IMR-90 (cell line): ENCODE data around the gene FBXW2. TPM values are rescaled to one million over a fixed set of nuclear protein-coding genes. Genes with fewer than 3 reads are reported as not detected.

Source experiments
- ATAC-seq: fragments of 200-7000 bp; cut with Tn5 transposase; 2 replicates; pipeline ENCODE4 v1.9.1; 2020; ENCODE audit warnings: low read depth, mild to moderate bottlenecking, moderate library complexity
- BruUV-seq: library from RNA; stranded (reverse); fragments of 400-500 nt; replicated peaks from 2 replicates; lab custom pipeline; 2021; lab: Mats Ljungman, UMichigan
- CTCF ChIA-PET: fragments of 300-600 bp; formaldehyde crosslinking; extraction: SDS; loops from one replicate; lab custom pipeline; 2021; ENCODE audit warnings: antibody characterized with exemption; lab: Yijun Ruan, JAX
- POLR2A ChIA-PET: fragments of 300-600 bp; sonication (Branson Sonifier 250); formaldehyde crosslinking; loops from one replicate; lab custom pipeline; 2022; ENCODE audit warnings: antibody characterized with exemption; ENCODE audit not compliant: unreplicated experiment; lab: Charles Lee
- DNase-seq: peaks from one replicate; pipeline ENCODE4 v3.0.0; 2013
- H2AFZ ChIP-seq: replicated peaks from 2 replicates; pipeline ENCODE3; 2013; ENCODE audit warnings: low read length, mild to moderate bottlenecking; ENCODE audit not compliant: poor library complexity
- H2AK5ac ChIP-seq: 2 replicates; pipeline ENCODE4 v1.6.1; 2013; ENCODE audit warnings: low read depth, low read length, inconsistent platforms
- H2AK9ac ChIP-seq: replicated peaks from 2 replicates; pipeline ENCODE3; 2013; ENCODE audit warnings: mild to moderate bottlenecking, low read depth, low read length, moderate library complexity; ENCODE audit not compliant: poor library complexity
- H2BK120ac ChIP-seq: 2 replicates; pipeline ENCODE4 v1.6.1; 2013; ENCODE audit warnings: low read depth, low read length, inconsistent platforms
- H2BK15ac ChIP-seq: 3 replicates; pipeline ENCODE4 v1.6.1; 2013; ENCODE audit warnings: low read depth, low read length, inconsistent platforms
- H2BK20ac ChIP-seq: 2 replicates; pipeline ENCODE4 v1.6.1; 2013; ENCODE audit warnings: low read depth, mild to moderate bottlenecking, inconsistent platforms, low read length, moderate library complexity
- H2BK5ac ChIP-seq: 2 replicates; pipeline ENCODE4 v1.6.1; 2013; ENCODE audit warnings: mild to moderate bottlenecking, low read depth, low read length, inconsistent platforms; ENCODE audit not compliant: poor library complexity, severe bottlenecking
- H3K14ac ChIP-seq: replicated peaks from 2 replicates; pipeline ENCODE4 v1.6.1; 2013; ENCODE audit warnings: low read depth, low read length, inconsistent platforms
- H3K18ac ChIP-seq: 2 replicates; pipeline ENCODE4 v1.6.1; 2013; ENCODE audit warnings: low read depth, low read length, control low read depth
- H3K23ac ChIP-seq: 2 replicates; pipeline ENCODE4 v1.6.1; 2013; ENCODE audit warnings: low read depth, low read length, inconsistent platforms
- H3K27ac ChIP-seq: 2 replicates; pipeline ENCODE4 v1.5.1; 2013; ENCODE audit warnings: mild to moderate bottlenecking, control low read depth, low read length; ENCODE audit not compliant: insufficient read depth
- H3K27me3 ChIP-seq: 2 replicates; pipeline ENCODE4 v1.6.1; 2013; ENCODE audit warnings: low read length; ENCODE audit not compliant: control insufficient read depth, insufficient read depth
- H3K36me3 ChIP-seq: 2 replicates; pipeline ENCODE4 v1.6.1; 2013; ENCODE audit warnings: low read length, mixed read lengths; ENCODE audit not compliant: control insufficient read depth, insufficient read depth
- H3K4ac ChIP-seq: 2 replicates; pipeline ENCODE4 v1.6.1; 2013; ENCODE audit warnings: low read depth, low read length, inconsistent platforms
- H3K4me1 ChIP-seq: 2 replicates; pipeline ENCODE4 v1.6.1; 2013; ENCODE audit warnings: low read length, mixed read lengths; ENCODE audit not compliant: control insufficient read depth, insufficient read depth
- H3K4me2 ChIP-seq: 2 replicates; pipeline ENCODE4 v1.6.1; 2013; ENCODE audit warnings: low read depth, mild to moderate bottlenecking, control low read depth, low read length, moderate library complexity
- H3K4me3 ChIP-seq: 2 replicates; pipeline ENCODE4 v1.5.1; 2013; ENCODE audit warnings: low read depth, mild to moderate bottlenecking, control low read depth, low read length, moderate library complexity; ENCODE audit not compliant: insufficient read depth
- H3K56ac ChIP-seq: 2 replicates; pipeline ENCODE4 v1.6.1; 2013; ENCODE audit warnings: low read length, inconsistent platforms; ENCODE audit not compliant: insufficient read depth; ENCODE audit errors: extremely low read depth
- H3K79me1 ChIP-seq, 2 experiments: 2 replicates each; pipeline ENCODE4 v1.6.1; 2013; ENCODE audit warnings: low read length in 2 of 2, inconsistent platforms in 1 of 2, low read depth in 1 of 2
- H3K9ac ChIP-seq: 2 replicates; pipeline ENCODE4 v1.6.1; 2013; ENCODE audit warnings: low read depth, low read length, control low read depth
- H3K9me1 ChIP-seq: 2 replicates; pipeline ENCODE4 v1.6.1; 2013; ENCODE audit warnings: low read length, inconsistent platforms; ENCODE audit not compliant: insufficient read depth
- H3K9me3 ChIP-seq: 2 replicates; pipeline ENCODE4 v1.6.1; 2013; ENCODE audit warnings: low read length; ENCODE audit not compliant: control insufficient read depth, insufficient read depth
- H4K20me1 ChIP-seq: 2 replicates; pipeline ENCODE4 v1.6.1; 2013; ENCODE audit warnings: low read length, inconsistent platforms; ENCODE audit not compliant: insufficient read depth
- H4K5ac ChIP-seq: 2 replicates; pipeline ENCODE4 v1.6.1; 2013; ENCODE audit warnings: mild to moderate bottlenecking, low read depth, low read length, control low read depth
- H4K8ac ChIP-seq, 2 experiments: 2 replicates each; pipeline ENCODE4 v1.6.1; 2013; ENCODE audit warnings: low read depth in 2 of 2, low read length in 2 of 2, control low read depth in 1 of 2, inconsistent platforms in 1 of 2
- H4K91ac ChIP-seq: 2 replicates; pipeline ENCODE4 v1.6.1; 2013; ENCODE audit warnings: low read depth, low read length, inconsistent platforms; ENCODE audit not compliant: insufficient read depth
- BHLHE40 ChIP-seq: fragments of 150-350 bp; IDR thresholded peaks from 2 replicates; pipeline ENCODE4 v1.6.1; 2016; ENCODE audit warnings: mild to moderate bottlenecking, low read depth, low read length
- FOS ChIP-seq: fragments of 150-350 bp; IDR thresholded peaks from 2 replicates; pipeline ENCODE4 v1.6.1; 2016; ENCODE audit warnings: low read depth, low read length
- RCOR1 ChIP-seq: IDR thresholded peaks from 2 replicates; pipeline ENCODE4 v1.6.1; 2012; ENCODE audit warnings: mild to moderate bottlenecking, low read length, improper control_type of control experiment; ENCODE audit not compliant: insufficient replicate concordance
- SMC3 ChIP-seq: fragments of 150-350 bp; IDR thresholded peaks from 2 replicates; pipeline ENCODE4 v1.6.1; 2016; ENCODE audit warnings: low read depth, mild to moderate bottlenecking, antibody characterized with exemption, low read length, moderate library complexity
- WGBS, 2 experiments: methylation state at CpG; one replicate each; pipeline versions ENCODE4 v1.1.5 to v1.1.7; 2013; ENCODE audit warnings: missing lambda C conversion rate in 2 of 2; ENCODE audit not compliant: insufficient read length in 1 of 2; ENCODE audit errors: extremely low coverage in 2 of 2; 5-methylcytosine and 5-hydroxymethylcytosine counted together
- dilution Hi-C: fragments of 300-500 bp; cut with HindIII; formaldehyde crosslinking; loops from one replicate; pipeline ENCODE4 v1.14.3; 2018; ENCODE audit warnings: low sequenced_read_pairs; ENCODE audit not compliant: unreplicated experiment
- in situ Hi-C: fragments of 300-500 bp; cut with MboI; formaldehyde crosslinking; loops from 3 replicates; pipeline ENCODE4 v1.14.3; 2019; ENCODE audit warnings: low sequenced_read_pairs, inconsistent platforms, mixed read lengths
- intact Hi-C: fragments of 100-400 bp; cut with micrococcal nuclease; formaldehyde crosslinking; loops from 2 replicates; pipeline ENCODE4 v1.10.0; 2022
- polyA plus RNA-seq, 3 experiments: library from polyadenylated mRNA; depleted of rRNA; stranded (reverse); fragments of >200 nt; gene quantifications; 2 replicates each; pipeline ENCODE4 v1.2.3, GENCODE V29; 2012; ENCODE audit warnings: low replicate concordance in 1 of 3
- total RNA-seq: library from RNA; depleted of rRNA; stranded (reverse); fragments of >200 nt; gene quantifications from 2 replicates; pipeline ENCODE4 v1.2.3, GENCODE V29; 2012

FBXW2 gene
- total and polyA plus RNA-seq, 2 of the 4 experiments (the other 2 are of a cell fraction): 27.1 to 43.5 TPM

DNA sequence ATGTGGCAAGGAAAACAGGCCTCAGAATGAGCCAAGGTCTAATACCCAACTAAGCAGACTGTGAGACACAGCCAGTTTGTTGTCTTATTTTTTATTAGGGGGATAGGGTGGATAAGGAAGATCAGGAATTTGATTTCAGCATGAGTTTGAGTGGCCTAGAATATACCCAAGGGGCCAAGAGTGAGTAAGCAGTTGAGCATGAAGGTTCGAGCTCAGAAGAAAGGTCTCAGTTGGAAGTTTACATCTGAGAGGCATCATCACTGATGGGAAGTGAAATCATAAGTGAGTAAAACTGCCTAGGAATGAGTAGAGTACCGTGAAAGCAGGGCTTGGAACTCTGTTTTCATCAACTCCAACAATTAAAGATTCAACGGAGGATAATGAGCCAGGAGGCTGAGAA is 36.9 kb upstream of the FBXW2 start:
- no peak overlapping the region; the same call in 1 of the 2 replicates for H3K14ac ChIP-seq
- H3K4ac ChIP-seq: no peak overlapping the region
- DNase-seq (peak; percentile 69), ATAC-seq (peak; percentile 69)
- H3K27me3 ChIP-seq: no peaks in the 10 kb centered on the region
- dilution Hi-C loops: no loop called here
- H3K9ac ChIP-seq: no peak overlapping the region
- H3K36me3 ChIP-seq: peaks cover 23% of the 10 kb centered on the region
- peaks cover 17 to 32% of the 10 kb centered on the region in 2 experiments; a peak in 3 of 4 replicates for H3K79me1 ChIP-seq
- H3K4me2 ChIP-seq: peak overlapping the region; percentile 7; the same call in 1 of the 2 replicates
- H3K56ac ChIP-seq: no peak overlapping the region
- H2BK20ac ChIP-seq: no peak overlapping the region
- TF ChIP-seq SMC3 (no peak), RCOR1 (no peak), BHLHE40 (no peak), FOS (no peak)
- no peaks in the 10 kb centered on the region for H3K9me1 ChIP-seq
- H2AK9ac ChIP-seq: no peak overlapping the region
- H2BK15ac ChIP-seq: no peak overlapping the region
- H3K18ac ChIP-seq: no peak overlapping the region
- no peak overlapping the region for H3K4me3 ChIP-seq
- no peak overlapping the region for H4K8ac ChIP-seq
- no peaks in the 10 kb centered on the region; the same call in 1 of the 2 replicates for H4K20me1 ChIP-seq
- no peaks in the 10 kb centered on the region for H3K9me3 ChIP-seq
- H2AK5ac ChIP-seq: no peak overlapping the region
- WGBS, 2 experiments: no CpG with 5 or more reads among the region's 3 CpGs
- ChIA-PET CTCF (no interaction called here), POLR2A (no interaction called here)
- no TSS peak for BruUV-seq
- H2BK5ac ChIP-seq: peak overlapping the region; percentile 81
- H4K5ac ChIP-seq: no peak overlapping the region
- intact Hi-C loops: loop anchor here (10.0 kb wide), 1 partner anchor 205 kb away; no protein-coding TSS in a partner anchor
- H3K27ac ChIP-seq: no peak overlapping the region
- H2AFZ ChIP-seq: no peak overlapping the region
- in situ Hi-C loops: no loop called here
- H4K91ac ChIP-seq: no peak overlapping the region
- no peak overlapping the region for H3K23ac ChIP-seq
- H3K4me1 ChIP-seq: no peaks in the 10 kb centered on the region; the same call in 1 of the 2 replicates
- no peak overlapping the region for H2BK120ac ChIP-seq
